K562 (cell line): ENCODE data around the gene NUDT21. TPM values are rescaled to one million over a fixed set of nuclear protein-coding genes. Genes with fewer than 3 reads are reported as not detected.

Experiments used
- BDP1 ChIP-seq: IDR thresholded peaks from 3 replicates; pipeline ENCODE4 v1.6.1; 2011; ENCODE audit not compliant: insufficient read length, insufficient read depth
- CHD2 ChIP-seq: IDR thresholded peaks from 2 replicates; pipeline ENCODE4 v1.6.1; 2011; ENCODE audit warnings: low read depth, low read length
- CHD7 ChIP-seq: fragments of 200-600 bp; sonication (generic); IDR thresholded peaks from one replicate; pipeline ENCODE4 v1.6.1; 2012; ENCODE audit warnings: mild to moderate bottlenecking, low read depth, low read length, inconsistent platforms
- E2F3 ChIP-seq: fragments of 250-450 bp; sonication (Bioruptor Pico); IDR thresholded peaks from 2 replicates; pipeline ENCODE4 v1.4.0; 2020; ENCODE audit warnings: mild to moderate bottlenecking
- GATA2 ChIP-seq: sonication (generic); formaldehyde crosslinking; IDR thresholded peaks from 2 replicates; pipeline ENCODE4 v1.4.0; 2020; ENCODE audit warnings: mild to moderate bottlenecking, missing genetic modification reagents
- GATAD2A ChIP-seq: fragments of 450-650 bp; IDR thresholded peaks from 2 replicates; pipeline ENCODE4 v1.6.1; 2017
- HNRNPLL ChIP-seq: fragments of 200-400 bp; formaldehyde crosslinking; IDR thresholded peaks from 2 replicates; pipeline ENCODE4 v1.6.1; 2017; ENCODE audit warnings: low read length, low read depth, mild to moderate bottlenecking; ENCODE audit not compliant: poor library complexity, severe bottlenecking
- POLR3A ChIP-seq: IDR thresholded peaks from 2 replicates; pipeline ENCODE4 v1.6.1; 2011; ENCODE audit warnings: borderline replicate concordance, mild to moderate bottlenecking, moderate library complexity; ENCODE audit not compliant: insufficient read length, insufficient read depth; ENCODE audit errors: extremely low read depth
- RBM25 ChIP-seq: fragments of 200-400 bp; formaldehyde crosslinking; IDR thresholded peaks from 2 replicates; pipeline ENCODE4 v1.6.1; 2018; ENCODE audit warnings: low read length, low read depth, moderate library complexity; ENCODE audit not compliant: severe bottlenecking
- SRSF3 ChIP-seq: fragments of 200-400 bp; formaldehyde crosslinking; IDR thresholded peaks from 2 replicates; pipeline ENCODE4 v1.6.1; 2016; ENCODE audit warnings: mild to moderate bottlenecking, low read length, moderate library complexity; ENCODE audit not compliant: insufficient read depth
- ZBTB5 ChIP-seq: fragments of 450-650 bp; IDR thresholded peaks from 2 replicates; pipeline ENCODE4 v1.6.1; 2017; ENCODE audit warnings: antibody characterized with exemption
- ZNF740 ChIP-seq, 3 experiments: fragments of 200-800 bp in 1 of 3; sonication (Bioruptor generic) in 1 of 3; sonication (generic) in 1 of 3; formaldehyde crosslinking in 1 of 3; IDR thresholded peaks; 2 replicates each; pipeline versions ENCODE4 v1.6.1 to v1.8.0; 2016 to 2022; ENCODE audit warnings: mild to moderate bottlenecking in 2 of 3, missing compliant biosample characterization in 2 of 3, missing genetic modification characterization in 2 of 3, missing genetic modification reagents in 1 of 3
- polyA plus RNA-seq, 8 experiments: library from polyadenylated mRNA; depleted of rRNA in 4 of 8; stranded (reverse) in 5 of 8; unstranded in 3 of 8; fragments of >200 nt; fragmentation: Nextera tagmentation in 2 of 8; fragmentation: Illumina TruSeq in 1 of 8; extraction: Ambion mirVana in 2 of 8; extraction: Trizol in 1 of 8; gene quantifications; 2 replicates each; pipeline versions ENCODE4 v1.2.1 to v1.2.3, GENCODE V29; 2011 to 2014; ENCODE audit warnings: inconsistent platforms in 1 of 8, missing spikeins in 1 of 8
- total RNA-seq, 7 experiments: library from RNA; depleted of rRNA in 6 of 7; stranded (reverse); fragments of >200 nt in 6 of 7; fragmentation: Illumina TruSeq in 2 of 7; extraction: Trizol in 2 of 7; gene quantifications; 2 replicates each; pipeline versions ENCODE4 v1.2.1 to v1.2.3, GENCODE V29; 2011 to 2021; ENCODE audit warnings: low replicate concordance in 1 of 7

NUDT21 gene
- total and polyA plus RNA-seq, 9 of the 15 experiments (the other 6 are each of a cell fraction or from before 2014, with no cell fraction given) = 62.4 to 218 (median 121) TPM

GRCh38 chr16:56462064-56462796 is 11.1 kb upstream of the NUDT21 start (continued):
- TF ChIP-seq CHD2 (no peak), ZBTB5 (peak; percentile 96), GATA2 (CRISPR knock-in tag) (no peak), E2F3 (no peak), ZNF740 (CRISPR knock-in tag; IDR thresholded peaks at IDR 0.05) (no peak), ZNF740 (tag; IDR thresholded peaks at IDR 0.05) (peak in 1 of 2 experiments; percentile 73; a peak in 2 of 4 replicates), SRSF3 (no peak), HNRNPLL (no peak), BDP1 (no peak), RBM25 (no peak), CHD7 (no peak), GATAD2A (no peak), POLR3A (no peak)
